Heart left ventricle (tissue), 16 donors: Measurements from ENCODE around the gene ATP2B1. TPM values are rescaled to one million over a fixed set of nuclear protein-coding genes. Genes with fewer than 3 reads are reported as not detected.

Experiments used
- ATAC-seq, 4 donors: fragments of 200-7000 bp; cut with Tn5 transposase; one replicate each; pipeline ENCODE4 v1.9.1; 2020 to 2022; ENCODE audit warnings: moderate library complexity in 4 of 4, mild to moderate bottlenecking in 3 of 4, moderate number of reproducible peaks in 1 of 4
- DNase-seq, 5 donors: peaks; one replicate each; pipeline ENCODE4 v3.0.0-alpha.2; 2020
- H3K27ac ChIP-seq, 12 donors: fragments of 200-600 bp; sonication (generic) in 4 of 12; one replicate each; pipeline versions ENCODE4 v1.5.0 to v1.8.0; 2016 to 2022; ENCODE audit warnings: mild to moderate bottlenecking in 2 of 12
- H3K27me3 ChIP-seq, 9 donors: fragments of 200-600 bp; sonication (generic) in 2 of 9; one replicate each; pipeline versions ENCODE4 v1.5.1 to v1.8.0; 2016 to 2022; ENCODE audit warnings: mild to moderate bottlenecking in 3 of 9
- H3K36me3 ChIP-seq, 9 donors: fragments of 200-600 bp; sonication (generic) in 2 of 9; one replicate each; pipeline versions ENCODE4 v1.5.0 to v1.8.0; 2018 to 2022; ENCODE audit warnings: mild to moderate bottlenecking in 2 of 9
- H3K4me1 ChIP-seq, 12 donors: fragments of 200-600 bp; sonication (generic) in 4 of 12; one replicate each; pipeline versions ENCODE4 v1.5.0 to v1.8.0; 2016 to 2022; ENCODE audit warnings: mild to moderate bottlenecking in 3 of 12
- H3K4me3 ChIP-seq, 12 donors: fragments of 200-600 bp; sonication (generic) in 4 of 12; one replicate each; pipeline versions ENCODE4 v1.5.0 to v1.8.0; 2017 to 2022; ENCODE audit warnings: mild to moderate bottlenecking in 9 of 12, moderate library complexity in 4 of 12
- H3K9me3 ChIP-seq, 12 donors: fragments of 200-600 bp; sonication (generic) in 4 of 12; one replicate each; pipeline versions ENCODE4 v1.5.0 to v1.8.0; 2016 to 2022; ENCODE audit warnings: mild to moderate bottlenecking in 1 of 12
- CTCF ChIP-seq, 12 donors: fragments of 200-600 bp; sonication (generic) in 4 of 12; IDR thresholded peaks; one replicate each; pipeline versions ENCODE4 v1.5.0 to v1.8.0; 2018 to 2022; ENCODE audit warnings: antibody characterized with exemption in 12 of 12, mild to moderate bottlenecking in 5 of 12
- POLR2A ChIP-seq, 2 donors: fragments of 450-650 bp; IDR thresholded peaks; one replicate each; pipeline ENCODE4 v1.6.1; 2017; ENCODE audit warnings: antibody characterized with exemption in 2 of 2, mild to moderate bottlenecking in 2 of 2, moderate library complexity in 2 of 2
- WGBS, 4 donors: extraction: QIAGEN DNeasy Blood & Tissue Kit in 2 of 4; methylation state at CpG; one replicate each; pipeline versions ENCODE4 v1.1.5 to v1.1.7; 2013 to 2018; 5-methylcytosine and 5-hydroxymethylcytosine counted together
- intact Hi-C, 10 donors: fragments of 100-400 bp; cut with DNase I; formaldehyde crosslinking; loops; one replicate each; pipeline versions ENCODE4 v1.11.1 to v1.14.2; 2022
- polyA plus RNA-seq, 2 donors: library from polyadenylated mRNA; stranded (reverse); fragments of 200-250 nt; gene quantifications; one replicate each; pipeline ENCODE4 v1.2.3, GENCODE V29; 2013
- total RNA-seq, 9 donors: library from RNA; depleted of rRNA in 2 of 9; stranded (reverse); fragments of >200 nt in 2 of 9; fragmentation: NEBNext Ultra II Directional in 3 of 9; extraction: Animal tissue kit (Norgen Biotek cat#: 25700) in 3 of 9; gene quantifications; one replicate each; pipeline versions ENCODE4 v1.1.0 to v1.2.4, GENCODE V29; 2016 to 2023
- donor health status: ischemic (EF 13 %, LVEDD 7.1; RV severe dilation, severe dysfunction).
- donor health status: healthy with polysubstance abuse.
- donor health status: DM: no; HTN: yes; CAD: no.
- donor health status: DM: no; HTN: no; CAD: no.
- donor health status: ischemic (EF 25% LVEDD 6.9; RV normal size, moderate dysfunction).
- donor health status: ischemic (EF 25% LVEDD 5.7; RV mildly dilated, moderate dysfunction).
- donor health status: healthy.
- donor health status: DM: yes; HTN: yes; CAD: no.
- donor health status: ischemic (EF 35%, LVEDD 5.7; RV mildly dilated, moderate dysfunction).
- donor health status: nonischemic (EF 11% LVEDD 7.7; RV severe dilation, severe dysfunction).
- donor health status: DM: yes; HTN: yes; CAD: no.
- donor health status: PGD.
- donor health status: ischemic (EF 29% LVEDD 5.4; RV normal size, mild dysfunction).
- donor health status: nonischemic (EF 23%, LVEDD 6.1; RV moderate dilation, normal function).

The ATP2B1 gene
- total and polyA plus RNA-seq, 11 donors, result 3.3 to 34.9 (median 18.5) TPM

DNA sequence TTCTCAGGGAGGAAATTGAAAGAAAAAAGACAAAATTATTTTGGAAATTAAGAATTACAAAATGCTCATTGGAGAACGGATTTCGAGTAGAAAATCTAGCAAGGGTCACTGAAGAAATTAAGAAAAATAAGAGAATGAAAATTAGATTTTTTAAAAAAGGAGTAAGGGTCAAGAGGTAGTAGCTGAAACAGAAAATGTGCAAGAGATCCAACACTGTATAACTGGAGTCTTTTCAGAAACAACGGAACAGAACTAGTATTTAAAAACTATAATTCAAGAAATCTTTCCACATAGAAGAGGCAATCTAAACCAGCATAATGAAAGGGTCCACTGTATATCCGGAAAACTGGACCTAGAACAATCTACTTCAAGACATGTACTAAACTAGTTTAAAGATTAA, 28.2 kb downstream of the ATP2B1 start:
- intact Hi-C loops, result no loop called here
- H3K27me3 ChIP-seq, result no peaks in the 10 kb centered on the region
- TF ChIP-seq CTCF (IDR thresholded peaks at IDR 0.05) (no peak), POLR2A (IDR thresholded peaks at IDR 0.05) (no peak)
- peaks cover 0 to 38% (median 18%) of the 10 kb centered on the region in 12 donors for H3K9me3 ChIP-seq
- ATAC-seq (no peak), DNase-seq (no peak)
- WGBS, 4 donors, result 95 to 99% (median 97%) methylated on average over 4 of the region's 4 CpGs
- H3K4me1 ChIP-seq, result peaks cover 0 to 21% (median 0%) of the 10 kb centered on the region in 12 donors
- H3K4me3 ChIP-seq, result no peak overlapping the region
- H3K27ac ChIP-seq, result no peak overlapping the region
- no peaks in the 10 kb centered on the region for H3K36me3 ChIP-seq

- DNase-seq, result no peak
- Histone ChIP-seq H3K36me3 (no peaks in the 10 kb centered on the region), H3K4me1 (peaks cover 0 to 20% (median 0%) of the 10 kb centered on the region in 12 donors), H3K27me3 (no peaks in the 10 kb centered on the region), H3K9me3 (peaks cover 0 to 38% (median 18%) of the 10 kb centered on the region in 12 donors), H3K4me3 (no peak overlapping the region), H3K27ac (no peak overlapping the region)
- intact Hi-C loops, result no loop called here
- no peak for ATAC-seq
- TF ChIP-seq POLR2A (IDR thresholded peaks at IDR 0.05), result no peak
- WGBS, 4 donors, result 93 to 99% (median 96%) methylated on average over 2 of the region's 2 CpGs
Observed at GRCh38 chr12:89679631-89680030, 29.0 kb downstream of the ATP2B1 start.

- ATAC-seq (no peak), DNase-seq (no peak)
- intact Hi-C loops, result no loop called here
- H3K36me3 ChIP-seq, result no peaks in the 10 kb centered on the region
- H3K27ac ChIP-seq, result no peak overlapping the region
- H3K4me1 ChIP-seq, result peaks cover 0 to 23% (median 0%) of the 10 kb centered on the region in 12 donors
- no peaks in the 10 kb centered on the region for H3K27me3 ChIP-seq
- WGBS, 4 donors, result 77 to 90% (median 86%) methylated on average over 2 of the region's 2 CpGs
- H3K9me3 ChIP-seq, result peaks cover 0 to 37% (median 18%) of the 10 kb centered on the region in 12 donors
- TF ChIP-seq CTCF (IDR thresholded peaks at IDR 0.05) (no peak), POLR2A (IDR thresholded peaks at IDR 0.05) (no peak)
- H3K4me3 ChIP-seq, result no peak overlapping the region
Observed at GRCh38 chr12:89678225-89678624, 30.4 kb downstream of the ATP2B1 start.

DNA sequence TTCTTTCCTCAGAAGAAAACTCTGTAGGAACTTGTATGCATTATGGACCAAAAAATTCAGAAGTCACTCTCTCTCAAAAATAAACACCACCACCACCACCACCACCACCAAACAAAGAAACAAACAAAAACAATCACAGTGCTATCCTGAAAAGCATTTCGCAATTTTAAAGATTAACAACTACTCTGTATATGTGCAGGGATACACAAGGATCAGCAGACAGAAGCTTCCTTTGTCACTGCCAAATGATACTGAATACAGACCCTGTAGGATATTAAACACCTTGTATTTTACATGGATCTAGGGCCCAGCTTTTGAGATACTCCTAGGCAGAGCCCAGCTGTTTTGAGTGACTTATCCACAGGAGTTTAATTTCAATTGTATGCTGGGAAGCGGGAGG, 31.7 kb downstream of the ATP2B1 start:
- DNase-seq (no peak), ATAC-seq (no peak)
- H3K4me1 ChIP-seq, result peaks cover 0 to 31% (median 0%) of the 10 kb centered on the region in 12 donors
- no peak overlapping the region for H3K4me3 ChIP-seq
- TF ChIP-seq CTCF (IDR thresholded peaks at IDR 0.05) (no peak), POLR2A (IDR thresholded peaks at IDR 0.05) (no peak)
- no peaks in the 10 kb centered on the region for H3K36me3 ChIP-seq
- peaks cover 0 to 27% (median 11%) of the 10 kb centered on the region in 12 donors for H3K9me3 ChIP-seq
- H3K27ac ChIP-seq, result no peak overlapping the region
- WGBS, 4 donors, result 92 to 98% (median 94%) methylated on average over 2 of the region's 2 CpGs
- intact Hi-C loops, result no loop called here
- H3K27me3 ChIP-seq, result no peaks in the 10 kb centered on the region

GRCh38 chr12:89674326-89674942, 34.2 kb downstream of the ATP2B1 start:
- ATAC-seq (no peak), DNase-seq (no peak)
- Histone ChIP-seq H3K27me3 (no peaks in the 10 kb centered on the region), H3K27ac (no peak overlapping the region), H3K4me1 (peaks cover 0 to 37% (median 0%) of the 10 kb centered on the region in 12 donors), H3K9me3 (peaks cover 0 to 2% (median 0%) of the 10 kb centered on the region in 12 donors), H3K36me3 (no peaks in the 10 kb centered on the region), H3K4me3 (no peak overlapping the region)
- 86 to 90% (median 87%) methylated on average over 2 of the region's 2 CpGs for whole genome bisulfite sequencing, 4 donors
- TF ChIP-seq CTCF (IDR thresholded peaks at IDR 0.05) (no peak), POLR2A (IDR thresholded peaks at IDR 0.05) (no peak)
- intact Hi-C loops, result no loop called here
